ENCODE measurements around the gene SLIT1.

SLIT1 gene

GRCh38 chr10:97228130-97228774 lies 42.5 kb upstream of the SLIT1 start:
- TF ChIP-seq ZNF8 (CRISPR knock-in tag; IDR thresholded peaks at IDR 0.05) (no peak), ZNF565 (CRISPR knock-in tag; conservative IDR thresholded peaks at IDR 0.05; ENCODE audit: low read depth) (no peak), TCF4 (CRISPR knock-in tag; IDR thresholded peaks at IDR 0.05; ENCODE audit: borderline replicate concordance) (no peak), OSR1 (CRISPR knock-in tag; IDR thresholded peaks at IDR 0.05) (no peak), ZC3H10 (CRISPR knock-in tag; IDR thresholded peaks at IDR 0.05) (no peak), BACH2 (CRISPR knock-in tag; IDR thresholded peaks at IDR 0.05; ENCODE audit: borderline replicate concordance) (no peak), CSDC2 (CRISPR knock-in tag; IDR thresholded peaks at IDR 0.05) (no peak), TSHZ2 (CRISPR knock-in tag; IDR thresholded peaks at IDR 0.05) (no peak), ARNTL (CRISPR knock-in tag; IDR thresholded peaks at IDR 0.05; ENCODE audit: borderline replicate concordance, low read depth) (no peak), ZNF70 (CRISPR knock-in tag; IDR thresholded peaks at IDR 0.05) (no peak), RARB (CRISPR knock-in tag; IDR thresholded peaks at IDR 0.05) (no peak)
- no peak for ATAC-seq

- TF ChIP-seq RARB (CRISPR knock-in tag; IDR thresholded peaks at IDR 0.05) (no peak), PPARA (CRISPR knock-in tag; IDR thresholded peaks at IDR 0.05; ENCODE audit: borderline replicate concordance) (no peak), ZNF70 (CRISPR knock-in tag; IDR thresholded peaks at IDR 0.05) (no peak)
- no peak for ATAC-seq
These were observed 40.6 kb upstream of the SLIT1 start for GRCh38 chr10:97226398-97226797.

GRCh38 chr10:97224483-97225435 lies 39.0 kb upstream of the SLIT1 start:
- TF ChIP-seq TCF4 (CRISPR knock-in tag; IDR thresholded peaks at IDR 0.05; ENCODE audit: borderline replicate concordance) (no peak), ZFP3 (CRISPR knock-in tag; IDR thresholded peaks at IDR 0.05) (no peak), ZFP30 (CRISPR knock-in tag; IDR thresholded peaks at IDR 0.05) (no peak), RARB (CRISPR knock-in tag; IDR thresholded peaks at IDR 0.05) (no peak), ESRRG (CRISPR knock-in tag; IDR thresholded peaks at IDR 0.05) (no peak), ARNTL (CRISPR knock-in tag; IDR thresholded peaks at IDR 0.05; ENCODE audit: borderline replicate concordance, low read depth) (no peak), PPARA (CRISPR knock-in tag; IDR thresholded peaks at IDR 0.05; ENCODE audit: borderline replicate concordance) (no peak), BACH2 (CRISPR knock-in tag; IDR thresholded peaks at IDR 0.05; ENCODE audit: borderline replicate concordance) (no peak), POU6F1 (CRISPR knock-in tag; IDR thresholded peaks at IDR 0.05; ENCODE audit: borderline replicate concordance, low read depth) (no peak), ISL1 (CRISPR knock-in tag; IDR thresholded peaks at IDR 0.05) (no peak), SNAI2 (CRISPR knock-in tag; IDR thresholded peaks at IDR 0.05) (no peak), PATZ1 (CRISPR knock-in tag; IDR thresholded peaks at IDR 0.05; ENCODE audit: borderline replicate concordance) (no peak), ZNF8 (CRISPR knock-in tag; IDR thresholded peaks at IDR 0.05) (no peak), OSR1 (CRISPR knock-in tag; IDR thresholded peaks at IDR 0.05) (no peak), GLIS3 (CRISPR knock-in tag; IDR thresholded peaks at IDR 0.05) (no peak)
- ATAC-seq: no peak
